IPS DF 4.7 (cell line): ENCODE results near the gene SLC30A4.

Experiments
- DNase-seq: peaks from one replicate; pipeline ENCODE4 v3.0.0-alpha.2; 2013; ENCODE audit warnings: low spot score; ENCODE audit errors: extremely low read depth

SLC30A4 gene

DNA sequence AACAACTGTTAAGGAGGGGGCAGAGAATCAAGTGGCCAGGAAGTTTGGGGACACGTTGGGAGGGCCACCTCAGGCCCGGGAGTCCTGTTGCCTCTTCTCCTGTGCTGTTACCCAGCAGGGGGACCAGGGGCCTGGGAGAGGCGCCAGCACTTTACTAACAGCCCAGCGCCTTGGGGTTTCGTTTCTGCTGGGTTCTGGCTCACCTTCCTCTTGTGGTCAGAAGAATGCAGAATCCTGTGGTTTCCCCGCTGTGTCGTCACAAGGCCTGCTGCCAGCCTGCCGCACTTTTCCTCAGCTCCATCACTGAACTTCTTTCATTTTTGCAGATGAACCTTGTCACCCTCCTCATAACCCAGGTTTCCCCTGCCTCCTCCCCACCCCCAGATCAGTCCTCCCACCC, 67.7 kb downstream of the SLC30A4 start:
- DNase-seq, result no peak

DNA sequence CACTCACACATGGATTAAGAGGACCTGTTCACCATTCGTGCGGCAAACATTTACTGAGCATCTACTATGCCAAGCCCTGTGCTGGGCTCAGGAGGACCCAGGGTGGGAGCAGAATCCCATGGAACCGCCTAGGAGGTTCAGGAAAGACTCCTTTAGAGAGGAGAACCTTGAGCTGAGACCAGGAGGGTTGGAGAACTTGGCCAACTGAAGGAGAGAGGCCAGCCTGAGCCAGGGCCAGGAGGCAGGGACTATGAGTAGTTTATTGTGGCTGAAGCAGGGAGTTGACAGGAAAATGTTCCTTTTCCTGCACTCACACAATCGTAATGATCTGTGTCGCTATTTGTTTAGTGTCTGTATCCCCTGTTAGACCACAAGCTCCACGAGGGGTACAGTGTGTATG, 71.3 kb downstream of the SLC30A4 start:
- no peak for DNase-seq

- no peak for DNase-seq
Measured at GRCh38 chr15:45449916-45450867, 72.4 kb downstream of the SLC30A4 start.

DNA sequence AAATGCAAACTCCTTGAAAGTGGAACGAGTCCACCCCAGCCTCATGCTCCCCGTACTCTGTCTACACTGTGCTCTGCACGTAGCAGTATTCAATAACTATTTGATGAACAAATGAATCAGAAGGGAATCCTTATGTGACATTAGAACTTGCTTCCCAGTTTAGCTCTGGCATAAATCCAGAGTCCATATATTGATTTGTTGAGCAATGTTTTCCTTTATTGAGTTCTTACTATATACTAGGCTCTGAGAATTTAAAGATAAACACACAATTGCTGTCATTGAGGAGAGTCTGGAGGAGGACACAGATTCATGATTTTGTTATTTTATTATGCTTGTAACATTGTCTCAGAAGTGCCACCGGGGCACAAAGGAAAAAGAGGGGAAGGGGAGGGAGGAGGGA, 73.2 kb downstream of the SLC30A4 start:
- DNase-seq, result no peak

DNA sequence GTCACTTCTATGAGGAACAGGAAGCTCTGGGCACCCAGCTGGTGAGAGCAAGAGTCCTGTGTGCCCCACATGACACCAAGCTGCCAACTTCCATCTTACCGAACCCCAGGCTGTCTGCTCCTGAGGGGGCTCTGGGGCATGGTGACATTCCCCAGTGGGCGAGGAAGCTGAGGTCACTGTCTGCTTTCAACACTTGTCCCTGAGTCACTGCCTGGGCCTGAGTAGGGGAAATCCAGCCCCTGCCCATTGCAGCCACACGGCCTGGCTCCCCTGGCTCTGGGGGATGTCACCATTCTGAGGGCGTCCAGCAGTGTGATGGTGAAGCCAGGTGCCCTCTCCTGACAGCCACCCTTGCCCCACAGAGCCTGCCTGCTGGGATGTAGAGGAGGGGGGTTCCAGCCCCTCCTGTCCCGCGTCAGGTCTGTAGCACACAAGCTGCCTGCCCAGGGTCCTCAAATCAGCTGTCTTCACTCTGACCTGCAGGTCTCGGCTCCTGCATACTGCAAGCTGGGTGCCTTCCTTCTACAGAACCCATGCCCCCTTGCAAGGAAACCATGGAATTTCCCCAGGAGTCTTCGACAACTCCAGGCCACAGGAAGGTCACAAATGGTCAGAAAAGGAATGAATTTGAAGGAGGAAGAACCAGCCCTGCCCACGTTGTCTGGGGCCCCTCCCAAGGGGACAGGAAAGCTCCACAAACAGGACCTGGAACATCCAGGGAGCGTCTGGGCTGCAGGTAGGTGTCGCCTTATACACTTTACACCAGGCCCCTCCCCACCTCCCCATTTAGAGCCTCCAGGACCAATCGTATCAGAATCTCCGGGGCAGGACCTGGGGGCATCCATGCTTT, 74.3 kb downstream of the SLC30A4 start:
- DNase-seq, result no peak

DNA sequence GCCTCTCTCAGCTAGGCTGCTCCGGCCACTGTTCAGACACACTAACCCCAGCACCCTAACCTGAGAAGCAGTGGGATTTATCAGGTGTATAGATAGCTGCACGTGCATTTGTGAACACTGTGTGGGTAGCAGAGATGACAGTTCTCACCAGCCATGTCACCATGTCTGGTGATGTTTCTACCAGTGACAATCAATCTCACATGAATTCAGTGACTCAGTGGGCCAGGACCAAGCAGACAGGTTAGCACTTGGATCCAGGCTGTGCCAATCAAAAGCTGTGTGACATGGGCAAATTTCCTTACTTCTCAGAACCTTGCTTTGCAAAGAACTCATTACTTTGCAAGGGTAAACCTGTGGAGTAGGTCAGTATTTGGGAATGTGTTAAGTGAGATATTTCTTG, 78.9 kb downstream of the SLC30A4 start:
- no peak for DNase-seq

DNA sequence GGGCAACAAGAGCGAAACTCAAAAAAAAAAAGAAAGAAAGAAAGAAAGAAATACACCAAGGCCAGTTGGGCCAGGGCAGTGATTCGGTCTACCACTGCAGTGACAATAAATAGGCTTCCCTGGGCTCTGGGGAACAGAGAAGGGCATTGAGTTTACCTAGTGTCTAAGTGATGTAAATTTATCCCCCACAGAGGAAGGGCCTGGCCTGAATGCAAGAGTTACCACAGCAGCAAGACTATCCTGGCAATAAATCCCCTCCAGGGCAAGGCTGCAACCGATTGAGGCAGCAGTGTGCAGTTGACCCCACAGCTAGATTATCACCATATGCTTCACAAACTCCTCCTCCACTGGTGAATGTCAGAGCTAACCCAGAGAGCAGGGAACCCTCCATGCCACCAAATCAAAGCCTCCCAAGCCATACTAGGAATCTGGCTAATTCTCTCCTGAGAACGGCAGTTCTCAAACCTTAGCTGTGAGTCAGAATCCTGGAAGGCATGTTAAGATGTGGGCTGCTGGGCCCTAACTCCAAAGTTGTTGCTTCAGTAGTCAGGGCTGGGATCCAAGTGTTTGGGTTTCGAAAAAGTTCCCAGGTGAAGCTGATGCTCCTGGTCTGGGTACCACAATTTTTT, 79.9 kb downstream of the SLC30A4 start:
- DNase-seq, result no peak

DNA sequence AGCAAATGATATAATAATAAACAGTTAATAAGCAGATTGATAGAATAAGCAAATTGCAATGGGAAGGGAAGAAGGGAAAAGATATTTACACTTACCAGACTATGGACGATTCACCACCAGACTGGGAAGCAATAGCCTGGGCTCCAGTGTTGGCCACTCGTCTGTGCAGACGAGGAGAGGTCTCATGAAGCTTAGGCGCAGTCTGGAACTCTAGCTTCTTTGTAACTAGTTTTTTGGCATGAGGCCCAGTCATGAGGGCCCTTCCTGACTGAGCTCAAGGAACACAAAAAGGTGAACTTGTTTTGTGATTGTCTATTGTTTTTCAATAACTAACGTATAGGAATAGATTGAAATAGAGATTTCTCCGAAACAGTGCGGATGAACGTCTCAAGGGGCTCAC, 80.9 kb downstream of the SLC30A4 start:
- no peak for DNase-seq

- no peak for DNase-seq
Measured at GRCh38 chr15:45441036-45441435, 81.5 kb downstream of the SLC30A4 start.

GRCh38 chr15:45439521-45440260, 82.9 kb downstream of the SLC30A4 start:
- no peak for DNase-seq

GRCh38 chr15:45435124-45435903, 87.2 kb downstream of the SLC30A4 start:
- no peak for DNase-seq

DNA sequence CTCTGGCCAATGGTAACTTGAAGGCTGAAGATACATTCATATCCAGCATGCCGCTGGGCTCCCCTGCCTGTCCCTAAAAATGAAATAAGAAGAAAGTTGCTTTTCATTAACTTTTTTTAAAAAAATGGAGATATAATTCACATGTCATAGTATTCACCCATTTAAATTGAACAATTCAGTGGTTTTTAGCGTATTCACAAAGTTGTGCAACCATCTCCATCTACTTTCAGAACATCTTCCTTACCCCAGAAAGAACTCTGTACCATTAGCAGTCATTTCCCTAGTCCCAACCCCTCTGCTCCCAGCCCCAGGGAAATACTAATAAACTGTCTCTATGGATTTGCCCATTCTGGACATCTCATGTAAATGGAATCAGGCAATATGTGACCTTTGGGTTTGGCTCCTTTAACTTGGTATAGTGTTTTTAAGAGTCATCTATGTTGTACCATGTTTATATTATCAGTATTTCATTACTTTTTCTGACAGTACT, 88.4 kb downstream of the SLC30A4 start:
- no peak for DNase-seq

DNA sequence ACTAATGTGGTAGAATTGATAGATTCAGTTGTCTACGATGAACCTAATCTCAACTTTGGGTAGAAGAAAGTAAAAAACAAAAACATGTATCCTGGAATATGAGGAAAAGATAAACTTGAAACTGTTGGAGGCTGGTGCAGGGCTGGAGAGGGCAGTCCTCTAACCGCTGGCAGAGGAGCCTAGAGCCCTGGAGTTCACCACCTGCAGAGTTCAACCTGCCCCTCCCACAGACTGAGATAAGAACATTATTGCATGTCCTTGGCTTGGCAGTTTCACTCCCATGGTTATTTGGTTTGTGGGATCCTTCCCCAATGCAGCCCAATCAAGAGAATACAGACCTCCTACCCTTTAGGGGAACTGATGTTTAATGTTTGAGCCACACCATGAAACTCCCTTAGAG, 91.0 kb downstream of the SLC30A4 start:
- no peak for DNase-seq

DNA sequence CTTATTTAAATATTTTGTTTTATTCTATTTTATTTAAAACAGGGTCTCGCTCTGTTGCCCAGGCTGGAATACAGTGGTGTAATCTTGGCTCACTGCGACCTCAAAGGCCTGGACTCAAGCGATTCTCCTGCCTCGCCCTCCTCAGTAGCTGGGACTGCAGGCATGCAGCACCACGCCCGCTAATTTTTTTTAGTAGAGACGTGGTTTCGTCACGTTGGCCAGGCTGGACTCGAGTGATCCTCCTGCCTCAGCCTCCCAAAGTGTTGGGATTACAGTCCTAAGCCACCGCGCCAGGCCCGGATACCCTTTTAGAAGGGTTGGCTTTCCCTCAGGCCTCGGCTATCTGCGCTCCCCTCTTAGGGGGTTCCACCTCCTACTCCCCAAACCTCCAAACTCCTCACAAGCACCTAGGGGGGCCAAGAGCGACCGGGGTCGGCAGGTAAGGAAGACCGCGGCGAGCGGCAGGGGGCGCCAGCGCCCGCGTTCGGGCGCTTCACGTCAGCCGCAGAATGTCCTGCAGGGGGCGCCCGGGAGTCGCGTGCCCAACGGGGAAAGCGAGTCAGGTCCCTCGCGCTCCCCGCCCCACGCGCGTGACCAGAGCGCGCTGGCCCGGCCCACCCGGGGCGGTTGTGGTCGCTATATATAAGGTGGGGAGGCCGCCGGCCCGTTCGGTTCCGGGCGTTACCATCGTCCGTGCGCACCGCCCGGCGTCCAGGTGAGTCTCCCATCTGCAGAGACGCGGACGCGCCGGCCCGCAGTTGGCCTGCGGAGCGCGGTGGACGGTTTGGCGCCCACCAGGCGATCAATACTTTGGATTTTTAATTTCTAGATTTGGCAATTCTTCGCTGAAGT, 92.4 kb downstream of the SLC30A4 start:
- no peak for DNase-seq
